Tibial nerve (tissue), 4 donors: ENCODE measurements around the gene RNF138.

Experiments
- EP300 ChIP-seq, 2 donors: sonication (generic); formaldehyde crosslinking; IDR thresholded peaks; one replicate each; pipeline ENCODE4 v1.6.1; 2017; ENCODE audit warnings: antibody characterized with exemption in 2 of 2, mild to moderate bottlenecking in 1 of 2
- POLR2A ChIP-seq, 2 donors: fragments of 450-650 bp; IDR thresholded peaks; one replicate each; pipeline ENCODE4 v1.6.1; 2017; ENCODE audit warnings: antibody characterized with exemption in 2 of 2, mild to moderate bottlenecking in 2 of 2, moderate library complexity in 2 of 2
- TF ChIP-seq, protein P1 (sequence below), 5 experiments: fragments of 200-600 bp in 3 of 5; fragments of 450-650 bp in 2 of 5; sonication (generic) in 3 of 5; IDR thresholded peaks; one replicate each; pipeline ENCODE4 v1.5.1; 2016 to 2019; ENCODE audit warnings: antibody characterized with exemption in 5 of 5, mild to moderate bottlenecking in 3 of 5, moderate library complexity in 2 of 5

DNA sequence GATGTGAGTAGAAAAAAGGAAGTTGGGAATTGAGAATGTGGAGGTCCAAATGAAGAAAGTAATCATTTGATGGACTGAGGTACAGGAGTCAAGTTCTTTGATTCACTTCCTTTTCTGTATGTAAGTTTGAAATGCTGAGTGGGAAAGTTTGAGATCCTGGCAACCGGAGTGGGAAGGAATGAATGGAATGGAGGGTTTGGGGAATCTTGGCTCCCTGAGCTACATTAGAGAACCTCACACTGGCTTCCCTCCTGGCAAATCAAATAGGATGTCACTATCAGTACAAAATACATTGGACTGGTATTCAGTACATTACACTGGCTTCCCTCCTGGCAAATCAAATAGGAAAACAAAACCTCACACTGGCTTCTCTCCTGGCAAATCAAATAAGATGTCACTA, 9.8 kb upstream of the RNF138 start:
- TF ChIP-seq, protein P1, sequence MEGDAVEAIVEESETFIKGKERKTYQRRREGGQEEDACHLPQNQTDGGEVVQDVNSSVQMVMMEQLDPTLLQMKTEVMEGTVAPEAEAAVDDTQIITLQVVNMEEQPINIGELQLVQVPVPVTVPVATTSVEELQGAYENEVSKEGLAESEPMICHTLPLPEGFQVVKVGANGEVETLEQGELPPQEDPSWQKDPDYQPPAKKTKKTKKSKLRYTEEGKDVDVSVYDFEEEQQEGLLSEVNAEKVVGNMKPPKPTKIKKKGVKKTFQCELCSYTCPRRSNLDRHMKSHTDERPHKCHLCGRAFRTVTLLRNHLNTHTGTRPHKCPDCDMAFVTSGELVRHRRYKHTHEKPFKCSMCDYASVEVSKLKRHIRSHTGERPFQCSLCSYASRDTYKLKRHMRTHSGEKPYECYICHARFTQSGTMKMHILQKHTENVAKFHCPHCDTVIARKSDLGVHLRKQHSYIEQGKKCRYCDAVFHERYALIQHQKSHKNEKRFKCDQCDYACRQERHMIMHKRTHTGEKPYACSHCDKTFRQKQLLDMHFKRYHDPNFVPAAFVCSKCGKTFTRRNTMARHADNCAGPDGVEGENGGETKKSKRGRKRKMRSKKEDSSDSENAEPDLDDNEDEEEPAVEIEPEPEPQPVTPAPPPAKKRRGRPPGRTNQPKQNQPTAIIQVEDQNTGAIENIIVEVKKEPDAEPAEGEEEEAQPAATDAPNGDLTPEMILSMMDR (IDR thresholded peaks at IDR 0.05), result no peak
- TF ChIP-seq POLR2A (IDR thresholded peaks at IDR 0.05) (no peak), EP300 (IDR thresholded peaks at IDR 0.05) (no peak)
